H9 (cell line): ENCODE results near the gene GFRA1. TPM values are rescaled to one million over a fixed set of nuclear protein-coding genes. Genes with fewer than 3 reads are reported as not detected.

Experiments
- DNase-seq: peaks from one replicate; pipeline ENCODE4 v3.0.0-alpha.2; 2017
- H2AFZ ChIP-seq: one replicate; pipeline ENCODE4 v1.6.1; 2013; ENCODE audit warnings: mild to moderate bottlenecking, low read length, control low read depth, moderate library complexity
- H2AK5ac ChIP-seq: 2 replicates; pipeline ENCODE4 v1.6.1; 2013; ENCODE audit warnings: low read length, control low read depth, mixed read lengths; ENCODE audit not compliant: insufficient read length
- H2BK120ac ChIP-seq: one replicate; pipeline ENCODE4 v1.6.1; 2013; ENCODE audit warnings: low read depth, mild to moderate bottlenecking, low read length, control low read depth, inconsistent platforms; ENCODE audit not compliant: poor library complexity, severe bottlenecking
- H2BK12ac ChIP-seq: 2 replicates; pipeline ENCODE4 v1.6.1; 2013; ENCODE audit warnings: low read length, control low read depth, mixed read lengths, low read depth; ENCODE audit not compliant: insufficient read length
- H2BK15ac ChIP-seq: 2 replicates; pipeline ENCODE4 v1.6.1; 2013; ENCODE audit warnings: low read depth, low read length, control low read depth
- H2BK20ac ChIP-seq: one replicate; pipeline ENCODE4 v1.6.1; 2013; ENCODE audit warnings: low read depth, mild to moderate bottlenecking, low read length, control low read depth, inconsistent platforms; ENCODE audit not compliant: poor library complexity, severe bottlenecking
- H2BK5ac ChIP-seq: 2 replicates; pipeline ENCODE4 v1.6.1; 2013; ENCODE audit warnings: low read length, control low read depth, mixed read lengths; ENCODE audit not compliant: insufficient read length
- H3K14ac ChIP-seq: 2 replicates; pipeline ENCODE4 v1.6.1; 2013; ENCODE audit warnings: low read length, control low read depth; ENCODE audit not compliant: insufficient read depth
- H3K18ac ChIP-seq: 2 replicates; pipeline ENCODE4 v1.6.1; 2013; ENCODE audit warnings: low read depth, mild to moderate bottlenecking, mixed read lengths, low read length, control low read depth; ENCODE audit not compliant: insufficient read length
- H3K23ac ChIP-seq: 2 replicates; pipeline ENCODE4 v1.6.1; 2013; ENCODE audit warnings: low read length, control low read depth, mixed read lengths, low read depth; ENCODE audit not compliant: insufficient read length
- H3K23me2 ChIP-seq: 2 replicates; pipeline ENCODE4 v1.6.1; 2013; ENCODE audit warnings: low read depth, mild to moderate bottlenecking, mixed read lengths, low read length, control low read depth; ENCODE audit not compliant: insufficient read length, poor library complexity, severe bottlenecking
- H3K27ac ChIP-seq: 2 replicates; pipeline ENCODE4 v1.5.1; 2013; ENCODE audit warnings: low read length, control low read depth, mixed read lengths, low read depth; ENCODE audit not compliant: insufficient read length
- H3K27me3 ChIP-seq: 2 replicates; pipeline ENCODE4 v1.6.1; 2013; ENCODE audit warnings: low read length, control low read depth, inconsistent platforms; ENCODE audit not compliant: insufficient read depth
- H3K4ac ChIP-seq: 2 replicates; pipeline ENCODE4 v1.6.1; 2013; ENCODE audit warnings: low read depth, mild to moderate bottlenecking, control low read depth, inconsistent platforms, low read length, moderate library complexity
- H3K4me1 ChIP-seq: 2 replicates; pipeline ENCODE4 v1.6.1; 2013; ENCODE audit warnings: low read length, control low read depth, inconsistent platforms; ENCODE audit not compliant: insufficient read depth
- H3K4me2 ChIP-seq: 2 replicates; pipeline ENCODE4 v1.6.1; 2013; ENCODE audit warnings: low read length, control low read depth, mixed read lengths; ENCODE audit not compliant: insufficient read length, insufficient read depth
- H3K56ac ChIP-seq: 2 replicates; pipeline ENCODE4 v1.6.1; 2013; ENCODE audit warnings: low read depth, mild to moderate bottlenecking, mixed read lengths, low read length, control low read depth; ENCODE audit not compliant: insufficient read length
- H3K79me1 ChIP-seq: 2 replicates; pipeline ENCODE4 v1.6.1; 2013; ENCODE audit warnings: low read depth, mild to moderate bottlenecking, moderate library complexity, low read length, control low read depth, inconsistent platforms; ENCODE audit not compliant: insufficient read depth, poor library complexity, severe bottlenecking
- H3K79me2 ChIP-seq: 2 replicates; pipeline ENCODE4 v1.6.1; 2013; ENCODE audit warnings: low read length, control low read depth, inconsistent platforms; ENCODE audit not compliant: insufficient read depth
- H3K9ac ChIP-seq: 2 replicates; pipeline ENCODE4 v1.6.1; 2013; ENCODE audit warnings: low read length, control low read depth, mixed read lengths; ENCODE audit not compliant: insufficient read length; ENCODE audit errors: extremely low read depth
- H3K9me3 ChIP-seq: one replicate; pipeline ENCODE4 v1.6.1; 2013; ENCODE audit warnings: low read depth, low read length, inconsistent platforms; ENCODE audit not compliant: control insufficient read depth
- H3T11ph ChIP-seq: one replicate; pipeline ENCODE4 v1.6.1; 2013; ENCODE audit warnings: mild to moderate bottlenecking, low read length, control low read depth, inconsistent platforms
- H4K20me1 ChIP-seq: one replicate; pipeline ENCODE4 v1.6.1; 2013; ENCODE audit not compliant: control insufficient read depth, insufficient read length, insufficient read depth
- H4K5ac ChIP-seq: 2 replicates; pipeline ENCODE4 v1.6.1; 2013; ENCODE audit warnings: low read depth, mild to moderate bottlenecking, mixed read lengths, low read length, control low read depth; ENCODE audit not compliant: insufficient read length
- H4K8ac ChIP-seq: replicated peaks from 2 replicates; pipeline ENCODE4 v1.6.1; 2013; ENCODE audit warnings: low read length, control low read depth, mixed read lengths, low read depth; ENCODE audit not compliant: insufficient read length
- H4K91ac ChIP-seq: 2 replicates; pipeline ENCODE4 v1.6.1; 2013; ENCODE audit warnings: low read depth, mild to moderate bottlenecking, moderate library complexity, mixed read lengths, low read length, control low read depth; ENCODE audit not compliant: insufficient read length
- H3K27ac Mint-ChIP-seq, 3 experiments: 2 replicates in 2 of 3; 3 replicates in 1 of 3; pipeline ENCODE4 v1.8.0; 2020 to 2021; ENCODE audit warnings: mixed read lengths in 3 of 3, mild to moderate bottlenecking in 1 of 3, moderate library complexity in 1 of 3
- H3K27me3 Mint-ChIP-seq: 2 replicates; pipeline ENCODE4 v1.8.0; 2021; ENCODE audit warnings: low read depth, mild to moderate bottlenecking, moderate library complexity, mixed read lengths
- H3K36me3 Mint-ChIP-seq, 3 experiments: 2 replicates in 2 of 3; 3 replicates in 1 of 3; pipeline ENCODE4 v1.8.0; 2020 to 2021; ENCODE audit warnings: low read depth in 3 of 3, mixed read lengths in 3 of 3; ENCODE audit not compliant: insufficient read depth in 1 of 3
- H3K4me1 Mint-ChIP-seq, 2 experiments: 2 replicates each; pipeline ENCODE4 v1.8.0; 2020; ENCODE audit warnings: mixed read lengths in 2 of 2
- H3K4me3 Mint-ChIP-seq, 2 experiments: 2 replicates in 1 of 2; 3 replicates in 1 of 2; pipeline ENCODE4 v1.8.0; 2020 to 2021; ENCODE audit warnings: mild to moderate bottlenecking in 2 of 2, mixed read lengths in 2 of 2, moderate library complexity in 1 of 2
- H3K9me3 Mint-ChIP-seq, 2 experiments: 2 replicates in 1 of 2; 3 replicates in 1 of 2; pipeline ENCODE4 v1.8.0; 2020; ENCODE audit warnings: mild to moderate bottlenecking in 2 of 2, mixed read lengths in 2 of 2, moderate library complexity in 1 of 2
- CTCF ChIP-seq: fragments of 200-600 bp; sonication (generic); conservative IDR thresholded peaks from 3 replicates; pipeline ENCODE4 v1.8.0; 2021; ENCODE audit warnings: antibody characterized with exemption, mild to moderate bottlenecking
- WGBS: extraction: QIAGEN DNeasy Blood & Tissue Kit; methylation state at CpG from one replicate; pipeline ENCODE4 v1.1.7; 2013; ENCODE audit warnings: missing lambda C conversion rate, low lambda C conversion rate, mixed read lengths; ENCODE audit not compliant: insufficient read length; ENCODE audit errors: extremely low coverage; 5-methylcytosine and 5-hydroxymethylcytosine counted together
- total RNA-seq: library from RNA; stranded (reverse); gene quantifications from 2 replicates; pipeline ENCODE4 v1.2.1, GENCODE V29; 2021

GFRA1 gene
- total RNA-seq, 1 experiment from 2014 or later, result 0.24 TPM

GRCh38 chr10:116122664-116123063 is 150.3 kb downstream of the GFRA1 start:
- no peaks in the 10 kb centered on the region for H3K27me3 ChIP-seq
- Mint-ChIP-seq H3K27ac (no peak overlapping the region), H3K36me3 (no peaks in the 10 kb centered on the region), H3K4me3 (no peak overlapping the region), H3K9me3 (no peaks in the 10 kb centered on the region; a peak in 3 of 5 replicates), H3K4me1 (peaks cover 17 to 22% of the 10 kb centered on the region in 2 experiments), H3K27me3 (peaks cover 91% of the 10 kb centered on the region)
- H3K79me2 ChIP-seq, result no peaks in the 10 kb centered on the region
- no peaks in the 10 kb centered on the region for H3K9me3 ChIP-seq
- H3K9ac ChIP-seq, result no peak overlapping the region
- no peak overlapping the region for H2BK12ac ChIP-seq
- no peaks in the 10 kb centered on the region for H3K79me1 ChIP-seq
- TF ChIP-seq CTCF, result no peak
- H2BK20ac ChIP-seq, result no peak overlapping the region
- H3K4me1 ChIP-seq, result peaks cover 2% of the 10 kb centered on the region; the same call in 1 of the 2 replicates
- H2BK15ac ChIP-seq, result no peak overlapping the region
- H4K91ac ChIP-seq, result no peak overlapping the region
- no peak overlapping the region for H3K4ac ChIP-seq
- H2BK120ac ChIP-seq, result no peak overlapping the region
- H3K56ac ChIP-seq, result no peak overlapping the region
- H3K4me2 ChIP-seq, result no peak overlapping the region
- no peak overlapping the region for H3K14ac ChIP-seq
- no peak overlapping the region for H3K18ac ChIP-seq
- no peak overlapping the region for H2BK5ac ChIP-seq
- no peaks in the 10 kb centered on the region for H4K20me1 ChIP-seq
- no peak overlapping the region for H3T11ph ChIP-seq
- no peak overlapping the region for H3K23ac ChIP-seq
- WGBS, result no CpG with 5 or more reads among the region's 1 CpG
- H2AK5ac ChIP-seq, result no peak overlapping the region
- H3K23me2 ChIP-seq, result no peaks in the 10 kb centered on the region
- no peak overlapping the region for H3K27ac ChIP-seq
- DNase-seq, result no peak
- no peak overlapping the region for H2AFZ ChIP-seq
- H4K5ac ChIP-seq, result no peak overlapping the region
- no peak overlapping the region for H4K8ac ChIP-seq
